SH-SY5Y (cell line): ENCODE data around the gene AFG3L2.

Source experiments
- GATA2 ChIP-seq: IDR thresholded peaks from 2 replicates; pipeline ENCODE4 v1.6.1; 2011; ENCODE audit warnings: mild to moderate bottlenecking, low read depth, low read length
- GATA3 ChIP-seq: IDR thresholded peaks from 2 replicates; pipeline ENCODE4 v1.6.1; 2011; ENCODE audit warnings: low read depth, mild to moderate bottlenecking, low read length, moderate library complexity

The AFG3L2 gene

GRCh38 chr18:12326711-12327460 lies 50.1 kb downstream of the AFG3L2 start:
- TF ChIP-seq GATA3 = no peak
- TF ChIP-seq GATA2 = no peak

DNA sequence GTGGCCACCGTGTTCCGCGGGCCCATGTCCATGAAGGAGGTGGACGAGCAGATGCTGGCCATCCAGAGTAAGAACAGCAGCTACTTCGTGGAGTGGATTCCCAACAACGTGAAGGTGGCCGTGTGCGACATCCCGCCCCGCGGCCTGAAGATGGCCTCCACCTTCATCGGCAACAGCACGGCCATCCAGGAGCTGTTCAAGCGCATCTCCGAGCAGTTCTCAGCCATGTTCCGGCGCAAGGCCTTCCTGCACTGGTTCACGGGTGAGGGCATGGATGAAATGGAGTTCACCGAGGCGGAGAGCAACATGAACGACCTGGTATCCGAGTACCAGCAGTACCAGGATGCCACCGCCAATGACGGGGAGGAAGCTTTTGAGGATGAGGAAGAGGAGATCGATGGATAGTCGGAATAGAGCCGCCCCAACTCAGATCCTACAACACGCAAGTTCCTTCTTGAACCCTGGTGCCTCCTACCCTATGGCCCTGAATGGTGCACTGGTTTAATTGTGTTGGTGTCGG lies 51.2 kb downstream of the AFG3L2 start:
- TF ChIP-seq GATA2 (no peak), GATA3 (no peak)

DNA sequence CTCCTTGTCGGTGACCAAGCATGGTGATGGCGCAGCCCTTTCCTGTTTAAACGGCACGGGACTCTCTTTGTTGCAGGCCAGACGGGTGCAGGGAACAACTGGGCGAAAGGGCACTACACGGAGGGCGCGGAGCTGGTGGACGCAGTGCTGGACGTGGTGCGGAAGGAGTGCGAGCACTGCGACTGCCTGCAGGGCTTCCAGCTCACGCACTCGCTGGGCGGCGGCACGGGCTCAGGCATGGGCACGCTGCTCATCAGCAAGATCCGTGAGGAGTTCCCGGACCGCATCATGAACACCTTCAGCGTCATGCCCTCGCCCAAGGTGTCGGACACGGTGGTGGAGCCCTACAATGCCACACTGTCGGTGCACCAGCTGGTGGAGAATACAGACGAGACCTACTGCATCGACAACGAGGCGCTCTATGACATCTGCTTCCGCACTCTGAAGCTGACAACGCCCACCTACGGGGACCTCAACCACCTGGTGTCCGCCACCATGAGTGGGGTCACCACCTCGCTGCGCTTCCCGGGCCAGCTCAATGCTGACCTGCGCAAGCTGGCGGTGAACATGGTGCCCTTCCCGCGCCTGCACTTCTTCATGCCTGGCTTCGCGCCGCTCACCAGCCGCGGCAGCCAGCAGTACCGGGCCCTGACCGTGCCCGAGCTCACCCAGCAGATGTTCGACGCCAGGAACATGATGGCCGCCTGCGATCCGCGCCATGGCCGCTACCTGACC lies 51.9 kb downstream of the AFG3L2 start:
- TF ChIP-seq GATA3 = no peak
- no peak for TF ChIP-seq GATA2

DNA sequence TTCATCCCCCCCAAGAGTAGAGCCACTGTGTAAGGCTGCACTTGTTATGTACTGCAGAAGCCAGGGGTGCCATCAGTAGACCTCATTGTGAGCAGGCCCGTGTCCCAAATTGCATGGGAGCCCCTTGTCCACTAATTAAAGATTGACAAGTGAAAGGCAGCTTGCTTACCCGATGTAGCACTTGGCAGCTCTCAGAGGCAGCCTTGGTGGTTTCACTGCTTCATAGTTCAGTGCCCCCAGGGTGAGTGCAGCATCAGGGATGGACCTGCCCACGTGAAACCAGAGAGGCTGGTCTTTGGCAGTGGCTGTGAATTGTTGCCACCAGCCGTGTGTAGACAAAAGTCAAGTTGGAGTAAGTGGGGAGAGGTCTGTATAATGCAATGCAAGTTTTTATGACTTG lies 55.7 kb downstream of the AFG3L2 start:
- TF ChIP-seq GATA2 (no peak), GATA3 (no peak)

DNA sequence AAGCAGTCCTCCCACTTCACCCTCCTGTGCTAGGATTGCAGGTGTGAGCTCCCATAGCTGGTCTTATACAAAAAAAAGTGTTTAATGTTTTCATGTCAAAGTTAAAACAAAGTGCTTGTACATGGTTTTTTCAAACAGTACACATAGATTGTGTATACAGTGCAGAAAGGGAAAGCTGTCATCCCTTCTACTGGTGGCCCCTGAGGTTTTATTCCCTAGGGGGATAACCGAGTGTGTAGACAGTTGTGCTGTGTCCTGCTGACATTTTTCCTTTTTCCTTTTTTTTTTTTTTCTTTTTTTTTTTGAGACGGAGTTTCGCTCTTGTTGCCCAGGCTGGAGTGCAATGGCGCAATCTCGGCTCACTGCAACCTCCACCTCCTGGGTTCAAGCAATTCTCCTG lies 58.2 kb downstream of the AFG3L2 start:
- TF ChIP-seq GATA2 = no peak
- no peak for TF ChIP-seq GATA3

DNA sequence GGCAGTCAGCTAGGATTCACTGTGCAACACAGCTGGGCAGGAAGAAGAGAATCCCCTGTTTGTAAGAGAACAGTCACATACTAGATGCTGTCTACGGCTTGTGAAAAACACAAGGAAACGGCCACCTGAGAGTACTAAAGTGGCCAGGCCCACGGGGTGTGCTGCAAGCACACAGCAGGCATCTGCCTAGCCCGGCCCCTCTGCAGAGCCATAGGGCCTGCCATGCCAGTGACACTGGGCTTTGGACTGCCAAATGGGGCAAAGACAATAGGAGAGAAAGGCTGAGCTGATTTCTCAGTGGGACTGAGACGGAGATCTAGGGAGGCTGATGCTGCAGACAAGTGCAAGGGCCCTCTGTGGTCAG lies 58.7 kb downstream of the AFG3L2 start:
- TF ChIP-seq GATA2 (no peak), GATA3 (no peak)

DNA sequence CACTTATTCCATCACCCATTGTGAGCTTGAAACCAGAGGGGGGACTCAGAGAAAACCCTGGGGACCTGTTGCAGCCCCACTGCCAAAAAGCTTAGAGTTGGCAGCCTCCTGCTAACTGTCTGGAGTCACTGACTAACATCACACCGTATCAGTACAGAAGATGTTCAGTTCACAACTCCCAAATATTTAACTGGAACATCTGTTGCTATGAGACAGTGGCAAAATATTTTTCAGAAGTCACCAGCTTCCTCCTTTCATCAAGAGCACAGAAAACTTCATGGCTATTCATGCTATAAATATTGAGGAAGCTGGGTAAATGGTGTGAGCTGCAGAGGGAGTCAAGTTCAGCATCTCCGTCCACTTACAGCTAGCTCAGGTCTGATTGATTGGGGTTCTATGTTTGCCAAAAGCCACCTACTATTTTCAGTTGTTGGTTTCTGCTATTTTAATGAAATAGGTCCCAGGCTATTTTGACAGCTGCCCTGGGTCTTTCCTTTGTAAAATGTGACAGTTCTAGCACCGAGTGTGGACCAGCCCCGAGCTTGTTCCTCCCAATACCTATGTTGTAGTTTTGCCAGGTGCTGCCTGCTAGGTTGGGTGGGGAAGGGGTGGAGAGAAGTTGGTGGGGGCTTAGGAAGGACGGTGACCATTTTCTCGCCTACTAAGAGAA lies 59.2 kb downstream of the AFG3L2 start:
- TF ChIP-seq GATA2 (no peak), GATA3 (no peak)

- TF ChIP-seq GATA2 (no peak), GATA3 (no peak)
Observed at GRCh38 chr18:12315911-12316310, 61.1 kb downstream of the AFG3L2 start.

DNA sequence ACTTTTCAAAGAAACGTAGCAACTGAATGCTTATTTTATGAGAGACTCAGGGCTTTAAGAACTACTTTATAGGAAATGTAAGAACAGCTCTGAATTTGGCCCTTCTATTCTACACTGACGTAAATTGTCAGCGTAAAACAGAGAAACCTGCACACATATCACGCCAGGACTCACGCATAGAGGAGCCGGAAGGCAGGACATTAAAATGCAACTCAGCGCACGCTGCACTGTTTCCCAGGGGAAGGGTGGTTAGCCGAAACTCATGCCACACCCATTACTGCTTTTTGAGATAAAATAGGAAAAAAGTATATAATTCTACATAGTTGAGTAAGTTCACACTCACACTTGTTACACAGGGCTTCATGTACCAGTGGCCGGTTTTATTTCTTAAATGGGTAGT lies 61.5 kb downstream of the AFG3L2 start:
- TF ChIP-seq GATA3 = no peak
- no peak for TF ChIP-seq GATA2

- TF ChIP-seq GATA3 (no peak), GATA2 (no peak)
Observed at GRCh38 chr18:12314591-12315305, 62.3 kb downstream of the AFG3L2 start.

- TF ChIP-seq GATA2 (no peak), GATA3 (no peak)
Observed at GRCh38 chr18:12313530-12314245, 63.3 kb downstream of the AFG3L2 start.

- TF ChIP-seq GATA3 (no peak), GATA2 (no peak)
Observed at GRCh38 chr18:12312976-12313375, 64.1 kb downstream of the AFG3L2 start.

- TF ChIP-seq GATA3 (no peak), GATA2 (no peak)
Observed at GRCh38 chr18:12310762-12311161, 66.3 kb downstream of the AFG3L2 start.
